Right atrium auricular region (tissue), 2 donors: ENCODE results near the gene CCND2. TPM values are rescaled to one million over a fixed set of nuclear protein-coding genes. Genes with fewer than 3 reads are reported as not detected.
A peak's percentile ranks its signal among the peaks of the same experiment; 100 is the strongest.

Experiments
- DNase-seq: peaks from one replicate; pipeline ENCODE4 v3.0.0-alpha.2; 2019; ENCODE audit warnings: low spot score
- H3K27ac ChIP-seq, 2 donors: fragments of 200-600 bp; sonication (generic); 1 replicate in 1 of 2; 2 replicates in 1 of 2; pipeline ENCODE4 v1.5.1; 2016 to 2019
- H3K27me3 ChIP-seq, 2 donors: fragments of 200-600 bp; sonication (generic); one replicate each; pipeline versions ENCODE4 v1.5.1 to v1.6.0; 2017 to 2019
- H3K36me3 ChIP-seq: fragments of 200-600 bp; sonication (generic); one replicate; pipeline ENCODE4 v1.5.1; 2016
- H3K4me1 ChIP-seq, 2 donors: fragments of 200-600 bp; sonication (generic); one replicate each; pipeline versions ENCODE4 v1.5.1 to v1.6.0; 2017 to 2019
- H3K4me3 ChIP-seq, 2 donors: fragments of 200-600 bp; sonication (generic); 1 replicate in 1 of 2; 2 replicates in 1 of 2; pipeline ENCODE4 v1.5.1; 2017 to 2019; ENCODE audit warnings: mild to moderate bottlenecking in 1 of 2, moderate library complexity in 1 of 2
- H3K9me3 ChIP-seq, 2 donors: fragments of 200-600 bp; sonication (generic); one replicate each; pipeline ENCODE4 v1.5.1; 2019
- CTCF ChIP-seq, 2 donors: fragments of 200-600 bp; sonication (generic); IDR thresholded peaks; one replicate each; pipeline ENCODE4 v1.5.1; 2019; ENCODE audit warnings: antibody characterized with exemption in 2 of 2
- total RNA-seq, 2 donors: library from RNA; depleted of rRNA; stranded (reverse); fragments of >200 nt; gene quantifications; one replicate each; pipeline ENCODE4 v1.1.0, GENCODE V29; 2016

Gene CCND2
- total RNA-seq, 2 donors from 2014 or later, result 151 to 165 TPM

- Histone ChIP-seq H3K27me3 (no peaks in the 10 kb centered on the region), H3K36me3 (peaks cover 83% of the 10 kb centered on the region), H3K9me3 (no peaks in the 10 kb centered on the region), H3K4me1 (peaks cover 0 to 77% of the 10 kb centered on the region in 2 donors), H3K4me3 (no peak overlapping the region), H3K27ac (peak overlapping the region; percentile 42 to 53)
- TF ChIP-seq CTCF (IDR thresholded peaks at IDR 0.05), result no peak
- DNase-seq, result no peak
Measured at GRCh38 chr12:4287325-4288211, 14.0 kb downstream of the CCND2 start.

GRCh38 chr12:4288296-4289131, 15.0 kb downstream of the CCND2 start:
- Histone ChIP-seq H3K27ac (peak overlapping the region; percentile 53 to 59), H3K4me1 (peaks cover 0 to 80% of the 10 kb centered on the region in 2 donors), H3K36me3 (peaks cover 77% of the 10 kb centered on the region), H3K9me3 (no peaks in the 10 kb centered on the region), H3K27me3 (no peaks in the 10 kb centered on the region), H3K4me3 (no peak overlapping the region)
- peak; percentile 47 for DNase-seq
- no peak for TF ChIP-seq CTCF (IDR thresholded peaks at IDR 0.05)

- H3K4me1 ChIP-seq, result peaks cover 0 to 80% of the 10 kb centered on the region in 2 donors
- no peak for DNase-seq
- peak overlapping the region; percentile 53 to 59 for H3K27ac ChIP-seq
- H3K9me3 ChIP-seq, result no peaks in the 10 kb centered on the region
- H3K4me3 ChIP-seq, result no peak overlapping the region
- H3K27me3 ChIP-seq, result no peaks in the 10 kb centered on the region
- peaks cover 70% of the 10 kb centered on the region for H3K36me3 ChIP-seq
- no peak for TF ChIP-seq CTCF (IDR thresholded peaks at IDR 0.05)
Measured at GRCh38 chr12:4289231-4289878, 15.8 kb downstream of the CCND2 start.

DNA sequence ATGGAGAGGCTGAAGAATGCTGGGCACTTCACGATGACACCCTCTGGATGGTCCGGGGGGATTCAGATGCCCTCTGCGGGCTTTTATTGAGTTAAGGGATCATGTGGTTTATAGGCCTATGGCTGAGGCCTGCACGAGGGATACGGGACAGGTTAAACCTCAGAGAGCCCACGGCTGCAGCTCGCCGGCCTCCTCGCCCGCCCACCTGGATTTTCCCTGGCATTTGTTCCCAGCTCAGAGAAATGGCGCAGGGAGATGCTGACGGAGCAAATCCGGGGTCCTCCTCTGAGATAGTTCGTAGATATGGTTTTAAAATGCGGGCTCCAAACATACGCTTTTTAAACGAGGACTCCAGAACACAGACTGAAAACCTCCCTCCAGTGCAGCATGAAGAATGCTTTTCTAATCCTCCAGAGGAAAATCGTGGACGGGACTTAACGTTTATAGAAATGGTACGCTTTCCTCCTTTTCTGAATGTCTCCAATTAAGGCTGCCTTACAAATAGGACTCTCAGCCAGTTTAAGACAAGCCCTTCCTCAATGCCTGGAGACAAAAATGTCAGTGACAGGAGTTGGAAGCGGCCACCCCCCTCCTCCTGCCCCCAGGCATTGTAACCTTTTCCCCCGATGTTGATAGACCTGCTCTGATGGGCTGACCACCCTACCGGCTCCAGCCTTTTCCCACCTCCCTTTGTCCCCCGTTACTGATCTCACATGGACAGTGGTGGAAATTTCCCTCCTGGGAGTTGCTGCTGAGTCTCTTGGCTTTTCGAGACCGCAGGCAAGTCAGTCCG, 16.6 kb downstream of the CCND2 start:
- DNase-seq, result no peak
- Histone ChIP-seq H3K4me3 (no peak overlapping the region), H3K9me3 (no peaks in the 10 kb centered on the region), H3K27me3 (no peaks in the 10 kb centered on the region), H3K27ac (peak overlapping the region; percentile 53 to 59), H3K36me3 (peaks cover 68% of the 10 kb centered on the region), H3K4me1 (peaks cover 0 to 80% of the 10 kb centered on the region in 2 donors)
- no peak for TF ChIP-seq CTCF (IDR thresholded peaks at IDR 0.05)
